Fibroblast of skin of abdomen (primary cell): ENCODE results near the gene RADIL.
A peak's percentile ranks its signal among the peaks of the same experiment; 100 is the strongest.

Source experiments
- DNase-seq: peaks from one replicate; pipeline ENCODE4 v3.0.0-alpha.2; 2013

RADIL gene

DNA sequence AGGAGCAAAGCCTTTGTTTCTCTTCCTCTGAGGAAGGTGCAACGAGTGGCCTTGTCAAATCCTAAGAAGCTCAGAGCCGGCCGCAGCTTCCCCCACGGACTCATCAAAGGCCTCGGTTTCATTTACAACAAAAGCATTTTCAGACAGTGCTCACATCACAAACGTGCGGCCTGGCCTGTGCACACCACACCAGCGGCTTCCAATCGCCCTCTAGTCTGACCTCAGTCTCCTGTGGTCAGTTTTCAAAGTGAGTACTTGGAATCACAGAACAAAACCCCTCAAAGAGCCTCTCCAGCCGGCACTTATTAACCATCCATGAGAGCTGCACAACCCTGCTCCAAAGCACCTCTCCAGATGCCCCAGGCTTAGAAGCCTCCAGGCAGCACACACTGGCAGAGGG lies 3.3 kb downstream of the RADIL start:
- no peak for DNase-seq

DNA sequence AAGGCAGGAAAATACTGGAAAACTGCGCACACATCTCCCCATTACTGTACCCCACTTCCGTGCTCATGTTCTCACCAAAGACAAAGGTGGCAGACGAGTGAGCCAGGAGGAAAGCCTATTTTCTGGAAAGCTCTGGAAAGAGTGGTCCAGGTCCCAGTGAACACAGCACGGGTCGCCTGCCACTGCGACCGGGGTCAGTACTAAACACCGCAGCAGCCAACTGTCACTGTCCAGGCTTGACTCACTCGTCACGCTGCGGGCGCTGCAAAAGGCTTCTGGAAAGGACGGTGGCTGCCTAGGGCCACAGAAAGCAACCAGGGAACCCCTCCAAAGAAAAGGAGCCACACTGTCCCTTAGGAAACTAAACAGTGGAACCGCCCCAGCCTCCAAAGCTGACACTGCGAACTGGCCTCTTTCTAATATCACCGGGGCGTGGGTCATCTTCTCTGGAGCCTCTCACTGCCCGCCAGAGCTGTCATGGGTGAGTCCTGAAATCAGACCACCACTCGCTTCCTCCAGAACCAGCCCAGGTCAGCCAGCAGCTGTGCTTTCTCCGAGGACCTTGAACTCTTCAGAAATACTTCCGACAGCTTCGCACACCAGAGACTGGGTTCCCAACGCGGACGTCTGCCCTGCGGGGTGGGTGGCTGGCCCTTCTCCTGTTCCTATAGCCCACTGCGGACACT lies 4.0 kb downstream of the RADIL start:
- DNase-seq: no peak

DNA sequence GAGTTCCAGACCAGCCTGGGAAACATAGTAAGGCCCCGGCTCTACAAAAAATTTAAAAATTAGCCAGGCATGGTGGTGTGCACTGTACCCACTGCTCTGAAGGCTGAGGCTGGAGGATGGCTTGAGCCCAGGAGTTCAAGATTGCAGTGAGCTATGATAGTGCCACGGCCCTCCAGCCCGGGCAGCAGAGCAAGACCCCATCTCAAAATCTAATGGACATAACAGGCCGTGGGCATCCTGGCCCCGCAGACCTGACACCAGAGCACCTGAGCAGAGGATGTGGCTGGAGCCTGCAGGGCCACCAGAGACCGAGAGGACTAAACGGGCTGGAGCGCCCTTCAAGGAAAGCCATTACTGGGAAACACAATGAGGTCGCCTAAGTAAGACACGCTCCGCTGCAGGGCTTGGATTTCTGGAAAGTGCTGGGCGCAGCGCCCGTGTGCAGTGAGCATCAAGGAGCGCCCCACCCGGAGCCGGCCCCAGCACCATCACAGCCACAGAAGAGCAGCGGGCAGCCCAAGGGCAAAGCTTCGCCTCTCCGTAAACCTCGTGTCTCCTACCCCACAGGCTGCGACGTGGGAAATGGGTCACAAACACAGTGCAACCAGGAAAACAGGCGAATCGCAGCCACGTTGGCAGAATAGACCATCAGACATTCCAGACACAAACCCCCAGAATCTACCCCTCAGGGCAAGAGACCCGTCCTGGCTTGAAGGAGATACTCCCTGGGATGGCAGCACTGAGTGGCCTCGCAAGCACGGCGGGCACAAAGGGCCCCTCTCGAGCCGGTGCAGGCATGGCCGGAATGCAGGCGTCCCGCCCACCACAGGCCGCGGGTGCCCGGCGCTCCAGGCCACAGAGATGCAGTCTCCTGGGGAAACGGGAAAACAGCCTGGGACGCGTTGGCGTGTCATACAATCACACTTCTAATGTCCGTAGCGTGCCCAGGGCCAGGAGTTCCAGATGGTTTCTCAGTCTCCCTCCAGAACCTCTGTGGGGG lies 4.9 kb downstream of the RADIL start:
- DNase-seq: no peak

DNA sequence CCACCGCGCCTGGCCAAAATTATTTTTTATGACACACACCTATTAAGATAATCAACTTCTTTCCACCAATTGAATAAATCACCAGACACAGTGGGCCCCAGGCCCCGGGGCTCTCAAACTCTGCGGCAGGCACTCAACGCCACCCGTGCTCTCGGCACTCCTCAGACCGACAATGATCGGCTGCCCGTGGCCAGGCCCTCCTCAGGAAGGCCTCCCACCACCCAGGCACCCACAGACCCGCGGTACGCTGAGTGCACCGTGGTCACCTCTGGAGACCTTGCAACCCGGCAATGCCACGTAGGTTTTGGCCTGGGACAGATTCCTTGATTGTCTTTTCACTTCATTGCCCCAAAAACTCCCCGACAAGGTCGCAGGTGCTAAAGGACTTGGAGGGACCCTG lies 6.9 kb downstream of the RADIL start:
- no peak for DNase-seq

DNA sequence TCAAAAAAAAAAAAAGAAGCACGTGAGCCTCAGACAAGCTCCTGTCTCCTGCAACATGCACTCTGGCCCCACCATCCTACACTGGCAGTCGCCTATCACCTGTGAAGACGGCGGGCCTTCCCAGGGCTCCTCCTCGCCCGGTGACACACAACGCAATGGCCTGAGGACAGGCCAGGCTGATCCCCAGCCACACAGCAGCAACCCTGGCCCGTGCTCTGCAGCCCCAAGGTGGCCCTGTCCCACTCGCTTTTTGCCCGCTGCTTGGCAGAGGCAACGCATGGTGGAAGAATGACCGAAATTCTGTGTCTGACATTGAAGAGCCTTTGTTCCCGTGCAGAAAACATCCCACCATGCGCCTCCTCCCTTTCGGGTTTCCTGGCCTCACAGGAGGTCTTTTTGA lies 8.1 kb downstream of the RADIL start:
- no peak for DNase-seq

DNA sequence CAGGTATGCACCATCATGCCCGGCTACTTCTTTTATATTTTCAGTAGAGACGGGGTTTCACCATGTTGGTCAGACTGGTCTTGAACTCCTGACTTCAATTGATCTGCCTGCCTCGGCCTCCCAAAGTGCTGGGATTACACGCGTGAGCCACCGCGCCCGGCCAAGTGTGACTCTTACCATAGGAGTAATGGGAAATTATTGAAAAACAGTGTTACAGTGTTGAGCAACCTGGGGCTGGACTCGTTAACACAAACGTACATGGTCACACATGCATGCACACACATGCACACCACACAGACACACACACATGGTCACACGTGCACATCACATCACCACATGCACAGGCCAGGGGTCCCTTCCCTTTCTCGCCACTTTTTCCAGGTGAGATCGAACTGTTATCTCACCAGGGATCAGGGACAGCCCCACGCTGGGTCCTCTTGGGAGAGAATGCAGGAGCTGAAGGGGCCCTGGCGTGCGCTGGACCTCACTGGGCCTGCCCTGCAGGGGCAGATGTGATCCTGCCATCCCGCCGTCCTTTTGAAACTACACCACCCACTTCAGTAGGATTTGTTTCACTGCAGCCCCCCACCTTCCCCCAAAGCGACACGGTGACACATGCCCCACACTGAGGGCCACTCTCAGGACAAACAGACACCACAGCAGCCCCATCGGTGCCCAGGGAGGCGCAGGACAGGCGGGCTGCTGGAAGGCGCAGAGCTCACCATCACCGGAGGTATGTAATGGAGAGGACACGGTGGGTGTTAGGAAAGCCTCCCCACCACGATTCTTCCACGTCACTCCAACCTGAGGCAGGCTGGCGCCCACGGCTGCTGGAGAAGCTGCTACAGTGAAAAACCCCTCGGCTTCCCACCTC lies 10.2 kb downstream of the RADIL start:
- no peak for DNase-seq

DNA sequence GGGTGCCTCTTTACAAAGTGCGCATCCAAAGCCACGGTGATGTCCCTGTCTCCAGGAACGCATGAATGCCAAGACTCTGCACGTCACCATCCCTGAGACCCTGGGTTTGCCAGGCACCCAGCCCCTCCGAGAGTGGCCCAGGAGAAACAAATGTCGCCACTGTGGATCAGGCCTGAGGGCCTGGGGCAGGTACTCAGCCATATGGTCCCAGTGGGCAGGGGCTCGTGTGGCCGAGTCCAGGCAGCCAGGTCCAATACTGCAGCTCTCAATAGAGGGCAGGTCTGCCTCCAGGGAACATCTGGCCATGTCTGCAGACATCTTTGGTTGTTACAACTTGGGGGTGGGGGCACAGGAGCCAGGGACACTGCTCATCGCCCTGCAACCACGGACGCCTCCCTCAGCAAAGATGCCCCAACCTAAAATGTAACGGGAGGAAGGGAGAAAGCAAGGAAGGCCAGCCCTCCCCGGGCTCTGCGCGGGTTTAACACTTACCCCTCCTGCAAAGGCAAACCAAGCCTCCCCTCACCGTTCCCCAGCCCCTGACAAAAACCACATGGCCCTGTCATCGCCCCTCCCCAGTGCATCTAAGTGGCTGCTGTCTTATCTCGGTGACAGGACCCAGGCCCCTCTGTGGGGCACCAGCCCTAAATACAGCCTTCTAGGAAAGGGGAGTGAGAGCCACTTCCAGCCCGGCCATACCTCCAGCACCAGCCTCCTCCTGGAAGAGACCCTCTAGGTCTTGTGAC lies 11.4 kb downstream of the RADIL start:
- no peak for DNase-seq

DNA sequence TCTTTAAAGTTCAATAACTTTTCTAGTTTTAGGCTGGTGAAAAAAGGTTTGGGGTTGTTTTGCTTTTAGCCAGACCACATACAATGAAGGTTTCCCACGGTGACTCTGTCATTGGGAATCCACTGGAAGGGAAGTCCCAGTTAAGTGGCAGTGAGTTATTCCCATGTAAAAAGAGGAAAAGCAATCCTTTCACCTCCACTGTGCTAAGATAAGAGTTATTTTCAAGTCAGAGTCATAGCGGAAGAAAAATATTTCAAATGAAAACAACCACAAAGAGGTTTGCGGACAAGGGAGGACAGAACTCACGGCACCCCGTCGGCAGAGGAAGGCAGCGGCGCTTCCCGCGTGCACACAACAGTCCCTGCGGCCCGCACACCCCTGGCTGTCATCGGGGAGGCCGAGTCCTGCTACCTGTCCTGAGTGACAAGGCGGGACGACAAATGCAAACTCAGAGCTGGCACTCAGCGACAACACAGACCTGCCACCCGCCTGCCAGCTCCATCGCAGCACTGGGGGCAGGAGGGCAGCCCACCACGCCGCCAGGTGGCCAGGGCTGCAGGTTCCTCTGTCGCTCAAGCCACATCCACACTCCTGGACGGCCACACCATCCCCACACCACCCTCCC lies 12.3 kb downstream of the RADIL start:
- no peak for DNase-seq

DNA sequence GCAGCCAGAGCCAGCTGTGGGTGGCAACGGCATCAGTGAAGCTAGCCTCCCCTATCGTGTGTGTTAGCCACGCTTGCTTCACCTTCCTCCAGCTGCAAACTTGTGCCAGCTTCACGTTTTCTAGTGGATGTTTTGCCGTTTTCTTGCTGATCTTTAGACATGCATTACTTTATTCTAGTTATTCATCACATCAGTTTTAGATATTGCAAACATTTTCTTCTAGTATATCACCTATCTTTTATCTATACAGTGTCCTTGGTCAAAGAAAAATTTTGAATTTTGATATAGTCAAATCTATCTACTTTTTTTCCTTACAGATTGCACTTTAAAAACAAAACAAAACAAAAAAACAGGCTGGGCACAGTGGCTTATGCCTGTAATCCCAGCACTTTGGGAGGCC lies 15.0 kb downstream of the RADIL start:
- DNase-seq: no peak

DNA sequence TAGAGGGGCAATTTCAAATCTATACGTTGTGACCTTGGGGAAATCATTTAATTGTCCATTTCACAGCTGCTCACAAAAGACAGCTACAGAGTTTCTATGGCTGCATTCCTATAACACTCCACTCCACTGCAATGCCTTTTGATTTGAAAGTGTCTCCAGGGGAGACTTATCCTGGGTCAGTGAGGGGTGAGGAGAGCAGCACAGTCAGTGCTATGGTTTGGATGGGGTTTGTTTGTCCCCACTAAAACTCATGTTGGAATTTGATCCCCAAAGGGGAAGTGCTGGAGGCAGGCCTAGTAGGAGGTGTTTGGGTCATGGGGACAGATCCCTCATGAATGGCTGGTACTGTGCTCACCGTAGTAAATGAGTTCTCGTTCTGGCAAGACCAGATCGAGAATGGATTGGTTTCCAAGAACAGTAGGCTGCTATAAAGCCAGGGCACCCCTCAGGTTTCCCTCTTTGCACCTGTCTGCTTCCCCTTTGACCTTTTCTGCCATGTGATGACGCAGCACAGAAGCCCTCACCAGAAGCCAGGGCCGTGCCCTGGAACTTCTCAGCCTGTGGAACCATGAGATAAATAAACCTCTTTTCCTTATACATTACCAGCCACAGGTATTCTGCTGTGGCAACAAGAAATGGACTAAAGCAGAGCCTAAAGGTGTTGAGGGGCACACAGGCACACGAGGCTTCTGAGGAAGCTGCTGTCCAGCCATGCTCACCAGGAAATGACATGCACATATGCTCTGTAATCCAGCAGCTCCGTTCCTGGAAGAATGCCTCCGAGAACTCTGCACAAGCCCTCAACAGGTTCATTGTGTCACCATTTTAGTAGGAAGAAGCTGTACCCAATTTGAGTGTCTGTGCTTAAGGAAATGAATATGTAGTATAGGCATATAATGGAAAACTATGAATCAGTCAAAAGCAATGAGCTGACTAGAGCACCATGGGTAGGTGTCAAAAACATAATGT lies 16.7 kb downstream of the RADIL start:
- no peak for DNase-seq

DNA sequence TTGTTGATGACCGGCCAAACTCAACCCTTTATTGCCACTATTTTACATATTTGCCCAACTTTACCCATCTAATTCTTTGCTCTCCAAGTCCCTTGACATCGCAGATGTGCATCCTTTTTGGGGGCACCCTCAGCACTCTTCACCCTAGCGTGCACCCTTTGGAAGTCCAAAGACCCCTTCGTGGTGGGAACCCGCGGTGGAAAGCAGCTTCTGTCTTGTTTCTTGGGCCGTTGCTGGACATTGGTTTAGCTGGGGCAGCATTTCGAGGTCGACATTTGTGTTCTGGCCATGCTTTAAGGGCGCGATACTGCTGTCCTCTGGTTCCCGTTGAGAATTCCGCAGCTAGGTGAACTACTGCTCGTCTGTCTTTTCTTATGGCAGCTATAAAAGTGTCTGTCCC lies 21.4 kb downstream of the RADIL start:
- DNase-seq: no peak

DNA sequence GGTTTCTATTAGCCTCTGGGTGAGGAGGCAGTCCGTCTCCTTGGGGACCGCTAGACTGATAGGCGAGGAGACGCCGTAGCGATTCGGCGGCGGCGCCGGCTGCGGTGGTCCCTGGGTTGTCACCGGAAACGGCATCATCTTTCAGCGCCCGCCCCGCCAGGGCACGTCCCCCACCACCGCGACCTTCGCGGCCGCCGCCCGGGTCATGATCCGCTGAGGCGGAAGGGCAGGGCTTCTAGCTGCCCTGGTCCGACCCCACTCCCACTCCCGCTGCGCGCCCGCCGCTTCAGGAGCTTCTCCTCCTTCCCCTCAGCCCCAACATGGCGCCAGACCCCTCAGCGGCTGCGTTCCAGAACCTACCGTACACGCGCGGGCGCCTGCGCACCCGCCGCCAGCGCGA lies 21.8 kb downstream of the RADIL start, which contains the start of gene PAPOLB:
PAPOLB (minus strand) TSS at position 358 of the 400 bp plus-strand sequence; CDS start at position 138, 220 bp downstream.
- no peak for DNase-seq

DNA sequence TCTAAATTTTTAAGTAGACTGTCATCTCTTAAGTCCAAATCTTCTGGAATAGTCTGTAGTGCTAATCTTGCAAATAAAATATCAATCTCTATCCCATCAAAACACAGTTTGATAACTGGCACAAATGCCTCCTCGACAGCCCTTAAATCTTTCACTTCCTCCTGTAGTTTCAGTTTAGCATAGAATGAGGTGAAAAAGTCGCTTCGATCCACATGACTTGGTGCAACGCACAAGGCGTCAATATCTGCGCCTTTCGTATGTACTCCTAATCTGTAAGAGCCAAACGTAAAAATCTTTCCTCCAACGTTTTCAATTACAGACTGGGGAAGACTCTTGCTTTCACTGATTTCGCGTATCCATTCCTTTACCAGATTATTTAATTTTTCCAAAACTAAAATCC lies 22.3 kb downstream of the RADIL start:
- no peak for DNase-seq

DNA sequence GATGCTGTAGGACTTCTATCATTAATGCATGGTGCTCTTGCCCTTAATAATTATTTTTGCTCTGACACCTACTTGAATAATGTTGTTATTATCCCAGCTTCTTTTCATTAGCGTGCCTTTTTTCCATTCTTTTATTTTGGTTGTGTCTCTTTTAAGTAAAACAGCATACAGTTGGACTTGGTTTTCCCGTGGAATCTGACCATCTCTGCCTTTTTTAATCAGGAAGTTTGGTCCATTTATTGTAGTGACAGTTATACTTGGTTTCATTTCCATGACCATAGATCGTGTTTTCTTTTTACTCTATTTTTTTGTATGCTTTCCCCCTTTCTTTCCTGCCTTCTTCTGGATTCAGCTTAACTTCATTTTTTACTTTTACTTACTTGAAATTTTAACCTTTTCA lies 26.3 kb downstream of the RADIL start:
- DNase-seq: no peak

DNA sequence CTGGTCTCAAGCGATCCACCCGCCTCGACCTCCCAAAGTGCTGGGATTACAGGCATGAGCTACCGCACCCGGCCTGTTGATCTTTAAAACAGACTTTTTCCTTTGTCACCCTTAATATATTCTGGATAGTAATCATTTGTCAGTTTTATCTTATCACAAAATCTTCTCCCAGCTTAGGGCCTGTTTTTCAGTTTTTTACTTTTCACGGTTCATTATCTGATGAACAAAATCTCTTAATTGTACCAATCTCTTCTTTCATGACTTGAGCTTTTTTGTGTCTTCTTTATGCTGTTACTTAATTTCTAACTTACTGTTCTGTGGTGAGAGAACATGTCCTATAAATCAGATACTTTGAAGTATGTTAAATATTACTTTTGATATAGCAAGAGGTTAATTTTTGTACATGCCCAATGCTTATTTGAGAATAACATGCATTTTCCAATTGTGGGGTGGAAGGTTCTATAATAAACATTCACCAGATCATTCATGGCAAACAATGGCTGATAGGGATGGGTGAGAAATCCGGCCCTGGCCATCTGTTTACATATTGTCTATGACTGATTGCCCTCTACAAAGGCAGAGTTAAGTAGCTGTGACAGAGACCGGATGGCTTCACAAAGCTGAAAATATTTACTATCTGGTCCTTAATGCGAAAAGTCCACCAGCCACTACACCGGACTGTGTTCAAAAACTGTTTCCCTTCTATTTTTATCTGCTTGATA lies 27.0 kb downstream of the RADIL start:
- DNase-seq: no peak

DNA sequence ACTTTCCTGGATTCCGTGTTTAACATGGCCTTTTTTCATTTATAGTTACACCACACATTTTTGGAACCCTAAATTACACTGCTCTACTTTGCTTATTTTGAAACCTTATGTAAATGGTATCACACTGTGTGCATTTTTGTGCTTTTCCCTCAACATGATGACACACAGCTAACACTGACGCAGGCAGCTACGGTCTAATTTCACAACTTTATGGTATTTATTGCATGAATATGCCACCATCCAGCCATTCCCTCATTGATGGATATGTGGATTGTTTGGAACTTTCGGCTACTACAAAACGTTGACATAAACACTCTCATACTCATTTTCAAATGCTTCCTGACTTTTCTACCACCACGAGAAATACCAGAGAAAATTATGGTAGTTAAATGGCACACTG lies 28.6 kb downstream of the RADIL start:
- DNase-seq: no peak

DNA sequence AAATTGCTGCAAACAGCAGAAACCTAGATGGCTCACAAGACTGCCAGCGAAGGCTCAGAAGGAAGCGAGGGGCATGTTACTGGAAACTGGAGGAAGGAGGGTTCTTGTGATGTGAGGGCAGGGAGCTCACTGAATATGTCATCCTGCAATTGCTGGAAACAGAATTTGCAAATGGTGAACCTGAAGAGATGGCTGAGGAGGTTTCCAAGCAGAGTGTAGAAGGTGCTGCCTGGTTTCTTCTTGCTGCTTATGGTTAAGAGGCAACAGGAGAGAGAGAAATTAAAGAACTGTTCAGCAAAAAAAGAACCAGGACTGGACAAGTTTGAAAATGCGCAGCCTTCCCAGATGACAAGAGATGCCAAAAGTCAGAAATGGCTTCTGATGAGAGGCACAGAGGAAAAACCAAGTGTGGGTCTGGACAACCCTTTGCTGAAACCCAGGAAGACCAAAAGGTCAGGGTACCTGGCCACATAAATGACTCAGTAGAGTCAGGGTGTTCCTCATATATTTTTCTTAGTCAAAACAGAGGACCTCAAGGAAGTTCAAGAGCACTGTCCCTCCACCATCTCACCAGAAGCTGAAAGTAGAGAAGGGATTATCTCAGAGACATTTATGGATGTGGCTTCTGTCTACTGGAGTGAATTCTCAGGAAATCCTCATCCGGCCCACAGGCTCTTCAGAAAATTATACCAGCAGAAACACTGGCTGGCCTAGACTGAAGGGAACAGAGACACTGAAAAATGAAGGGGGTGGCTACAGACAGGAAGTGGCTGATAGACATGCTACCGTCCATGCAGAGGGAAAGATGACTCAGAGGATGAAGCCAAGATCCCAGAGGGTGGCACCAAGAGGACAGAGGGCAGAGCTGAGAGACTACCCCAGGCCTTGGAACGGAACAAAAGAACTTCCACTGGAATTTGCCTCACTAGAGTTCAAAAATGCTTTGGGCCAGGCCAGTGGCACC lies 31.8 kb downstream of the RADIL start:
- peak; percentile 5 for DNase-seq

DNA sequence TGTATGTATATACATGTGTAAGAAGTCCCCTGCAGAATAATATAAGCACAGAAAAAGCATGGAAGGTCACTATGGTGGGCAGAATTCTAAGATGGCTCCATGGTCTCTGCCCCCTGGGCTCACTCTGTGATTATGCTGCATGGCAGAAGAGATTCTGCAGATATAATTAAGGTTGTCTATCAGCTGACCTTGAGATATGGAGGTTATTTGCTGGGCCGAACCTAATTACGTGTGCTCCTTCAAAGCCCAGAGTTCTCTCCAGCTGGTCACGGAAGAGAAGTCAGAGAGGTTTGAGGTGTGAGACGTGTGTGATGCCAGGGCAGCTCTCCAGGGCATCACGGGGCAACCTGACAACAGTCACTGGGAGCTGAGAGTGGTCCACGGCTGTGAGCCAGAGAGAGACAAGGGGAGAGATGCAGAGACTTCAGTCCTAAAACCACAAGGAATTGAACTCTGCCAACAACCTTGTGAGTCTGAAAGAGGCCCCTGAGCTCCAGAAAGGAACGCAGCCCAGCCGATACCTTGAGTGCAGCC lies 33.2 kb downstream of the RADIL start:
- no peak for DNase-seq
